ENCODE data around the gene CABP7. TPM values are rescaled to one million over a fixed set of nuclear protein-coding genes. Genes with fewer than 3 reads are reported as not detected.

Gene CABP7
- polyA plus RNA-seq, 1 of the 3 experiments (the other 2 are of a cell fraction) = 0.72 TPM

DNA sequence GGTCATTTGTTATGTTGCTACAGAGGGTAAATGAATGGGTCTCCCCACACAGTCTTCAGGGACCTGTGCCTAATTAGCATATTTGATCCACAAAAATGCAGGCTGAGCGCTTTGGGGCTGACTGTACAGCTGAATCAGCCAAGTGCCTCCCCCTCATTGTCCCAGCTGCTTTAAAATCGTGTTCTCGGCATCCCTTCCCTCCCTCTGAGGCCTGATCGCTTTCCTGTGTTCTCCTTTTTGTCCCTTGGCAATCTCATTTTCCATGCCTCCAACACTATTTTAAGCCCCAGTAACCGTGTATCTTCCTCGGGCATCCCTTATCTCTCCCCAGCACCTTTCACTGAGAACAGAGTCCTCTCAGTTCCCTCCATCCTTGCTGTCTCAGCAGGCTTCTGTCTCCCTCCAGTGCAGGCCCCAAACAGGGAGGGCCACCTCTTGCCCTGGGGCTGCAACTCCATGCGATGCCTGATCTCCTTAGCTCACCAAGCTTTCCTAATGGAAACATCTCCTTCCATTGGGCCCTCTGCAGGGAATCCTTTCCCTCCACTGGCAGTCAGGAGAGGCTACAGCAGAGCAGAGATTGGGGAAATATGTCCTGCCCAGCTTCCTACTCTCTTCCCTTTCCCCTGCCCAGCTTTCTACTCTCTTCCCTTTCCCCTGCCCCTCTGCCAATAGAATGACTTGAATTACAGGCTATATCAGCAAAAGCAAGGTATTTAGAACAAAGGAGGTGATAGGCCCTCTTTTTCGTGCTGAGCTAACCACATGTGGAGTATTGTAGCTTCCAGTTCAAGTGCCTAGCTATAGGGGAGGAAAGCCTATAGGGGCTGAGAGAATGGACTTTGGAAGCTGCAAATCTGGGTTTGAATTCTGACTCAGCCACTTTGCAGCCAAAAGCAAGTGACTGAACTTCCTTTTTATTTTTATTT is 61.2 kb downstream of the CABP7 start (continued):
- peak; percentile 94 for TF ChIP-seq FOSL2 (IDR thresholded peaks at IDR 0.05; ENCODE audit: borderline replicate concordance, low read depth)
- no peak for TF ChIP-seq USF1 (IDR thresholded peaks at IDR 0.05; ENCODE audit: borderline replicate concordance, low read depth)
- TF ChIP-seq JUND (IDR thresholded peaks at IDR 0.05) = peak; percentile 81
- TF ChIP-seq FOXM1 (IDR thresholded peaks at IDR 0.05; ENCODE audit: low read depth) = no peak
- no peak for TF ChIP-seq MXI1 (IDR thresholded peaks at IDR 0.05; ENCODE audit: low read depth, low read length)
- TF ChIP-seq SMC3 (IDR thresholded peaks at IDR 0.05; ENCODE audit: low read depth, low read length) = no peak
- TF ChIP-seq RXRA (IDR thresholded peaks at IDR 0.05; ENCODE audit: borderline replicate concordance, low read depth) = no peak
- no peak for TF ChIP-seq ELF1 (IDR thresholded peaks at IDR 0.05)
- no peak for TF ChIP-seq RCOR1 (IDR thresholded peaks at IDR 0.05; ENCODE audit: low read length)
- TF ChIP-seq NFIC (IDR thresholded peaks at IDR 0.05; ENCODE audit: borderline replicate concordance) = peak; percentile 65
- TF ChIP-seq, protein P1, sequence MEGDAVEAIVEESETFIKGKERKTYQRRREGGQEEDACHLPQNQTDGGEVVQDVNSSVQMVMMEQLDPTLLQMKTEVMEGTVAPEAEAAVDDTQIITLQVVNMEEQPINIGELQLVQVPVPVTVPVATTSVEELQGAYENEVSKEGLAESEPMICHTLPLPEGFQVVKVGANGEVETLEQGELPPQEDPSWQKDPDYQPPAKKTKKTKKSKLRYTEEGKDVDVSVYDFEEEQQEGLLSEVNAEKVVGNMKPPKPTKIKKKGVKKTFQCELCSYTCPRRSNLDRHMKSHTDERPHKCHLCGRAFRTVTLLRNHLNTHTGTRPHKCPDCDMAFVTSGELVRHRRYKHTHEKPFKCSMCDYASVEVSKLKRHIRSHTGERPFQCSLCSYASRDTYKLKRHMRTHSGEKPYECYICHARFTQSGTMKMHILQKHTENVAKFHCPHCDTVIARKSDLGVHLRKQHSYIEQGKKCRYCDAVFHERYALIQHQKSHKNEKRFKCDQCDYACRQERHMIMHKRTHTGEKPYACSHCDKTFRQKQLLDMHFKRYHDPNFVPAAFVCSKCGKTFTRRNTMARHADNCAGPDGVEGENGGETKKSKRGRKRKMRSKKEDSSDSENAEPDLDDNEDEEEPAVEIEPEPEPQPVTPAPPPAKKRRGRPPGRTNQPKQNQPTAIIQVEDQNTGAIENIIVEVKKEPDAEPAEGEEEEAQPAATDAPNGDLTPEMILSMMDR (IDR thresholded peaks at IDR 0.05) = no peak

Small RNAs within 50 kb of the gene (small RNA-seq; reads per million reads assigned to genes)
- gene AC004882.2 (0 reads per million in 7 experiments), gene RF00019 (0 reads per million in 7 experiments)

Other genes starting within 250 kb of the CABP7 start
- 3.5 TPM in 2 replicates for gene NEFH, start 239.8 kb upstream of the CABP7 start, polyA plus RNA-seq (2012; rRNA removed)
- 95.9 and 141 TPM in 2 replicates for gene THOC5, start 166.2 kb upstream of the CABP7 start, polyA plus RNA-seq (2012; rRNA removed)
- 86.3 and 109 TPM in 2 replicates for gene NIPSNAP1, start 138.9 kb upstream of the CABP7 start, polyA plus RNA-seq (2012; rRNA removed)
- gene NF2, start 116.4 kb upstream of the CABP7 start, polyA plus RNA-seq (2012; rRNA removed) = 43.8 and 44.1 TPM in 2 replicates
- gene ZMAT5, start 47.0 kb downstream of the CABP7 start, polyA plus RNA-seq (2012; rRNA removed) = 33.5 and 35.0 TPM in 2 replicates
- gene UQCR10, start 47.4 kb downstream of the CABP7 start, polyA plus RNA-seq (2012; rRNA removed) = 229 and 248 TPM in 2 replicates
- gene ASCC2, start 118.3 kb downstream of the CABP7 start, polyA plus RNA-seq (2012; rRNA removed) = 78.6 and 82.0 TPM in 2 replicates
- 20.4 and 26.0 TPM in 2 replicates for gene MTMR3, start 163.2 kb downstream of the CABP7 start, polyA plus RNA-seq (2012; rRNA removed)